NCI-H2029 treated with DMSO at 0.1 percent for 48 hours (cell line): ENCODE data around the gene TUT1.

Source experiments
- DNase-seq: peaks from one replicate; lab custom pipeline; 2025; lab: John Stamatoyannopoulos, UW

Gene TUT1

GRCh38 chr11:62542111-62542745 lies 49.1 kb downstream of the TUT1 start:
- peak; percentile 20 for DNase-seq

- DNase-seq: no peak
Observed at GRCh38 chr11:62540804-62541701, 50.3 kb downstream of the TUT1 start.

GRCh38 chr11:62539238-62539925 lies 51.9 kb downstream of the TUT1 start:
- DNase-seq: no peak

- no peak for DNase-seq
Observed at GRCh38 chr11:62538470-62539237, 52.7 kb downstream of the TUT1 start.

- DNase-seq: peak; percentile 29
Observed at GRCh38 chr11:62536301-62536957, 54.9 kb downstream of the TUT1 start.

GRCh38 chr11:62535802-62536201 lies 55.5 kb downstream of the TUT1 start:
- DNase-seq: no peak

- no peak for DNase-seq
Observed at GRCh38 chr11:62534779-62535545, 56.4 kb downstream of the TUT1 start.

GRCh38 chr11:62532096-62532495 lies 59.2 kb downstream of the TUT1 start:
- DNase-seq: no peak
